IMR-90 (cell line): Measurements from ENCODE around the gene BCAS1. TPM values are rescaled to one million over a fixed set of nuclear protein-coding genes. Genes with fewer than 3 reads are reported as not detected.

ENCODE experiments used
- ATAC-seq: fragments of 200-7000 bp; cut with Tn5 transposase; 2 replicates; pipeline ENCODE4 v1.9.1; 2020; ENCODE audit warnings: low read depth, mild to moderate bottlenecking, moderate library complexity
- BruUV-seq: library from RNA; stranded (reverse); fragments of 400-500 nt; replicated peaks from 2 replicates; lab custom pipeline; 2021; lab: Mats Ljungman, UMichigan
- CTCF ChIA-PET: fragments of 300-600 bp; formaldehyde crosslinking; extraction: SDS; loops from one replicate; lab custom pipeline; 2021; ENCODE audit warnings: antibody characterized with exemption; lab: Yijun Ruan, JAX
- POLR2A ChIA-PET: fragments of 300-600 bp; sonication (Branson Sonifier 250); formaldehyde crosslinking; loops from one replicate; lab custom pipeline; 2022; ENCODE audit warnings: antibody characterized with exemption; ENCODE audit not compliant: unreplicated experiment; lab: Charles Lee
- DNase-seq: peaks from one replicate; pipeline ENCODE4 v3.0.0; 2013
- H2AFZ ChIP-seq: replicated peaks from 2 replicates; pipeline ENCODE3; 2013; ENCODE audit warnings: low read length, mild to moderate bottlenecking; ENCODE audit not compliant: poor library complexity
- H2AK5ac ChIP-seq: 2 replicates; pipeline ENCODE4 v1.6.1; 2013; ENCODE audit warnings: low read depth, low read length, inconsistent platforms
- H2AK9ac ChIP-seq: replicated peaks from 2 replicates; pipeline ENCODE3; 2013; ENCODE audit warnings: mild to moderate bottlenecking, low read depth, low read length, moderate library complexity; ENCODE audit not compliant: poor library complexity
- H2BK120ac ChIP-seq: 2 replicates; pipeline ENCODE4 v1.6.1; 2013; ENCODE audit warnings: low read depth, low read length, inconsistent platforms
- H2BK15ac ChIP-seq: 3 replicates; pipeline ENCODE4 v1.6.1; 2013; ENCODE audit warnings: low read depth, low read length, inconsistent platforms
- H2BK20ac ChIP-seq: 2 replicates; pipeline ENCODE4 v1.6.1; 2013; ENCODE audit warnings: low read depth, mild to moderate bottlenecking, inconsistent platforms, low read length, moderate library complexity
- H2BK5ac ChIP-seq: 2 replicates; pipeline ENCODE4 v1.6.1; 2013; ENCODE audit warnings: mild to moderate bottlenecking, low read depth, low read length, inconsistent platforms; ENCODE audit not compliant: poor library complexity, severe bottlenecking
- H3K14ac ChIP-seq: replicated peaks from 2 replicates; pipeline ENCODE4 v1.6.1; 2013; ENCODE audit warnings: low read depth, low read length, inconsistent platforms
- H3K18ac ChIP-seq: 2 replicates; pipeline ENCODE4 v1.6.1; 2013; ENCODE audit warnings: low read depth, low read length, control low read depth
- H3K23ac ChIP-seq: 2 replicates; pipeline ENCODE4 v1.6.1; 2013; ENCODE audit warnings: low read depth, low read length, inconsistent platforms
- H3K27ac ChIP-seq: 2 replicates; pipeline ENCODE4 v1.5.1; 2013; ENCODE audit warnings: mild to moderate bottlenecking, control low read depth, low read length; ENCODE audit not compliant: insufficient read depth
- H3K27me3 ChIP-seq: 2 replicates; pipeline ENCODE4 v1.6.1; 2013; ENCODE audit warnings: low read length; ENCODE audit not compliant: control insufficient read depth, insufficient read depth
- H3K36me3 ChIP-seq: 2 replicates; pipeline ENCODE4 v1.6.1; 2013; ENCODE audit warnings: low read length, mixed read lengths; ENCODE audit not compliant: control insufficient read depth, insufficient read depth
- H3K4ac ChIP-seq: 2 replicates; pipeline ENCODE4 v1.6.1; 2013; ENCODE audit warnings: low read depth, low read length, inconsistent platforms
- H3K4me1 ChIP-seq: 2 replicates; pipeline ENCODE4 v1.6.1; 2013; ENCODE audit warnings: low read length, mixed read lengths; ENCODE audit not compliant: control insufficient read depth, insufficient read depth
- H3K4me2 ChIP-seq: 2 replicates; pipeline ENCODE4 v1.6.1; 2013; ENCODE audit warnings: low read depth, mild to moderate bottlenecking, control low read depth, low read length, moderate library complexity
- H3K4me3 ChIP-seq: 2 replicates; pipeline ENCODE4 v1.5.1; 2013; ENCODE audit warnings: low read depth, mild to moderate bottlenecking, control low read depth, low read length, moderate library complexity; ENCODE audit not compliant: insufficient read depth
- H3K56ac ChIP-seq: 2 replicates; pipeline ENCODE4 v1.6.1; 2013; ENCODE audit warnings: low read length, inconsistent platforms; ENCODE audit not compliant: insufficient read depth; ENCODE audit errors: extremely low read depth
- H3K79me1 ChIP-seq, 2 experiments: 2 replicates each; pipeline ENCODE4 v1.6.1; 2013; ENCODE audit warnings: low read length in 2 of 2, inconsistent platforms in 1 of 2, low read depth in 1 of 2
- H3K9ac ChIP-seq: 2 replicates; pipeline ENCODE4 v1.6.1; 2013; ENCODE audit warnings: low read depth, low read length, control low read depth
- H3K9me1 ChIP-seq: 2 replicates; pipeline ENCODE4 v1.6.1; 2013; ENCODE audit warnings: low read length, inconsistent platforms; ENCODE audit not compliant: insufficient read depth
- H3K9me3 ChIP-seq: 2 replicates; pipeline ENCODE4 v1.6.1; 2013; ENCODE audit warnings: low read length; ENCODE audit not compliant: control insufficient read depth, insufficient read depth
- H4K20me1 ChIP-seq: 2 replicates; pipeline ENCODE4 v1.6.1; 2013; ENCODE audit warnings: low read length, inconsistent platforms; ENCODE audit not compliant: insufficient read depth
- H4K5ac ChIP-seq: 2 replicates; pipeline ENCODE4 v1.6.1; 2013; ENCODE audit warnings: mild to moderate bottlenecking, low read depth, low read length, control low read depth
- H4K8ac ChIP-seq, 2 experiments: 2 replicates each; pipeline ENCODE4 v1.6.1; 2013; ENCODE audit warnings: low read depth in 2 of 2, low read length in 2 of 2, control low read depth in 1 of 2, inconsistent platforms in 1 of 2
- H4K91ac ChIP-seq: 2 replicates; pipeline ENCODE4 v1.6.1; 2013; ENCODE audit warnings: low read depth, low read length, inconsistent platforms; ENCODE audit not compliant: insufficient read depth
- CHD1 ChIP-seq: IDR thresholded peaks from 2 replicates; pipeline ENCODE4 v1.6.1; 2012; ENCODE audit warnings: low read depth, low read length, improper control_type of control experiment
- WGBS, 2 experiments: methylation state at CpG; one replicate each; pipeline versions ENCODE4 v1.1.5 to v1.1.7; 2013; ENCODE audit warnings: missing lambda C conversion rate in 2 of 2; ENCODE audit not compliant: insufficient read length in 1 of 2; ENCODE audit errors: extremely low coverage in 2 of 2; 5-methylcytosine and 5-hydroxymethylcytosine counted together
- dilution Hi-C: fragments of 300-500 bp; cut with HindIII; formaldehyde crosslinking; loops from one replicate; pipeline ENCODE4 v1.14.3; 2018; ENCODE audit warnings: low sequenced_read_pairs; ENCODE audit not compliant: unreplicated experiment
- in situ Hi-C: fragments of 300-500 bp; cut with MboI; formaldehyde crosslinking; loops from 3 replicates; pipeline ENCODE4 v1.14.3; 2019; ENCODE audit warnings: low sequenced_read_pairs, inconsistent platforms, mixed read lengths
- intact Hi-C: fragments of 100-400 bp; cut with micrococcal nuclease; formaldehyde crosslinking; loops from 2 replicates; pipeline ENCODE4 v1.10.0; 2022
- polyA plus RNA-seq, 3 experiments: library from polyadenylated mRNA; depleted of rRNA; stranded (reverse); fragments of >200 nt; gene quantifications; 2 replicates each; pipeline ENCODE4 v1.2.3, GENCODE V29; 2012; ENCODE audit warnings: low replicate concordance in 1 of 3
- total RNA-seq: library from RNA; depleted of rRNA; stranded (reverse); fragments of >200 nt; gene quantifications from 2 replicates; pipeline ENCODE4 v1.2.3, GENCODE V29; 2012
- TF ChIP-seq, protein P1 (sequence below): fragments of 150-350 bp; IDR thresholded peaks from 2 replicates; pipeline ENCODE4 v1.6.1; 2017; ENCODE audit warnings: mild to moderate bottlenecking, antibody characterized with exemption, low read length, low read depth

BCAS1 gene
- total and polyA plus RNA-seq, 2 of the 4 experiments (the other 2 are of a cell fraction), result under 0.01 TPM; not detected in 1

- no peaks in the 10 kb centered on the region for H3K9me3 ChIP-seq
- dilution Hi-C loops (loop anchor here (25.0 kb wide), 1 partner anchor 108 kb away; no protein-coding TSS in a partner anchor), in situ Hi-C loops (loop anchor here (25.0 kb wide), 1 partner anchor 92 kb away; no protein-coding TSS in a partner anchor), intact Hi-C loops (no loop called here)
- H3K4me1 ChIP-seq, result no peaks in the 10 kb centered on the region
- H2BK5ac ChIP-seq, result no peak overlapping the region
- TF ChIP-seq, protein P1, sequence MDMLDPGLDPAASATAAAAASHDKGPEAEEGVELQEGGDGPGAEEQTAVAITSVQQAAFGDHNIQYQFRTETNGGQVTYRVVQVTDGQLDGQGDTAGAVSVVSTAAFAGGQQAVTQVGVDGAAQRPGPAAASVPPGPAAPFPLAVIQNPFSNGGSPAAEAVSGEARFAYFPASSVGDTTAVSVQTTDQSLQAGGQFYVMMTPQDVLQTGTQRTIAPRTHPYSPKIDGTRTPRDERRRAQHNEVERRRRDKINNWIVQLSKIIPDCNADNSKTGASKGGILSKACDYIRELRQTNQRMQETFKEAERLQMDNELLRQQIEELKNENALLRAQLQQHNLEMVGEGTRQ, result no peak
- TF ChIP-seq CHD1, result no peak
- H2BK120ac ChIP-seq, result no peak overlapping the region
- H4K91ac ChIP-seq, result no peak overlapping the region
- H3K27me3 ChIP-seq, result peaks cover under 1% of the 10 kb centered on the region; the same call in 1 of the 2 replicates
- no peak overlapping the region for H3K4me2 ChIP-seq
- H3K14ac ChIP-seq, result no peak overlapping the region
- H3K9ac ChIP-seq, result no peak overlapping the region
- H3K23ac ChIP-seq, result no peak overlapping the region
- no peak overlapping the region for H2AK5ac ChIP-seq
- no peak for DNase-seq
- H2BK15ac ChIP-seq, result no peak overlapping the region
- no peaks in the 10 kb centered on the region for H3K9me1 ChIP-seq
- no CpG with 5 or more reads among the region's 3 CpGs for WGBS, 2 experiments
- H3K18ac ChIP-seq, result no peak overlapping the region
- no peak overlapping the region for H2AFZ ChIP-seq
- ChIA-PET CTCF (interaction anchor here (1.0 kb wide), 1 partner anchor 18 kb away, joined by 3 read pairs; no protein-coding TSS in a partner anchor), POLR2A (no interaction called here)
- H3K27ac ChIP-seq, result no peak overlapping the region
- H2BK20ac ChIP-seq, result no peak overlapping the region
- ATAC-seq, result no peak
- H4K8ac ChIP-seq, result no peak overlapping the region
- no peak overlapping the region for H2AK9ac ChIP-seq
- no peaks in the 10 kb centered on the region for H3K79me1 ChIP-seq
- H3K36me3 ChIP-seq, result no peaks in the 10 kb centered on the region
- H3K56ac ChIP-seq, result no peak overlapping the region
- H3K4me3 ChIP-seq, result no peak overlapping the region
- no TSS peak for BruUV-seq
- H4K5ac ChIP-seq, result no peak overlapping the region
- H4K20me1 ChIP-seq, result no peaks in the 10 kb centered on the region
- H3K4ac ChIP-seq, result no peak overlapping the region
Measured at GRCh38 chr20:54079652-54080051, 9.3 kb upstream of the BCAS1 start.
